ENCODE measurements around the gene TTC39C. TPM values are rescaled to one million over a fixed set of nuclear protein-coding genes. Genes with fewer than 3 reads are reported as not detected.

Gene TTC39C
- polyA plus RNA-seq, 3 donors, result 4.3 to 29.5 (median 8.3) TPM

- intact Hi-C loops (cut with micrococcal nuclease), result no loop called here
- Histone ChIP-seq H2AFZ (ENCODE audit: insufficient read depth, low read depth, low read length, poor library complexity, severe bottlenecking) (no peak overlapping the region), H3K9me3 (replicated peaks in 1 of 2; ENCODE audit: control insufficient read depth in 1 of 2, insufficient read depth in 1 of 2, low read length in 2 of 2) (no peaks in the 10 kb centered on the region), H4K20me1 (ENCODE audit: insufficient read depth, low read length) (no peaks in the 10 kb centered on the region), H3K4me3 (replicated peaks in 1 of 3; ENCODE audit: low read depth in 2 of 3, low read length in 3 of 3) (no peak overlapping the region), H3K9ac (ENCODE audit: insufficient read depth, low read length, poor library complexity, severe bottlenecking) (no peak overlapping the region), H3K4me1 (ENCODE audit: control insufficient read depth in 1 of 2, insufficient read depth in 2 of 2, low read length in 2 of 2) (no peaks in the 10 kb centered on the region), H3K36me3 (replicated peaks in 1 of 2; ENCODE audit: control insufficient read depth in 1 of 2, insufficient read depth in 2 of 2, low read length in 2 of 2) (peaks cover 40 to 74% of the 10 kb centered on the region in 2 donors), H3K79me2 (ENCODE audit: insufficient read depth, low read length) (peaks cover 5% of the 10 kb centered on the region), H3K27me3 (ENCODE audit: control insufficient read depth in 2 of 2, insufficient read depth in 2 of 2, low read length in 2 of 2) (no peaks in the 10 kb centered on the region), H3K27ac (ENCODE audit: low read depth in 1 of 2, low read length in 2 of 2) (no peak overlapping the region), H3K4me2 (replicated peaks; ENCODE audit: extremely low read depth, low read length, poor library complexity, severe bottlenecking) (no peak overlapping the region)
- WGBS (ENCODE audit: insufficient coverage), result 94% methylated on average over 6 of the region's 7 CpGs
- Mint-ChIP-seq H3K27ac (no peak overlapping the region), H3K4me1 (no peaks in the 10 kb centered on the region), H3K27me3 (ENCODE audit: low read depth in 3 of 3) (peaks cover 0 to 2% (median 0%) of the 10 kb centered on the region in 3 donors), H3K9me3 (no peaks in the 10 kb centered on the region), H3K4me3 (peak overlapping the region in 1 of 2 donors; percentile 15), H3K36me3 (peaks cover 57 to 60% of the 10 kb centered on the region in 2 donors)
- no peak for DNase-seq
- no peak for TF ChIP-seq CTCF (IDR thresholded peaks at IDR 0.05)
Observed at GRCh38 chr18:24078391-24078790, 63.8 kb downstream of the TTC39C start.

- Histone ChIP-seq H3K4me1 (ENCODE audit: control insufficient read depth in 1 of 2, insufficient read depth in 2 of 2, low read length in 2 of 2) (no peaks in the 10 kb centered on the region), H3K27me3 (ENCODE audit: control insufficient read depth in 2 of 2, insufficient read depth in 2 of 2, low read length in 2 of 2) (no peaks in the 10 kb centered on the region), H3K4me2 (replicated peaks; ENCODE audit: extremely low read depth, low read length, poor library complexity, severe bottlenecking) (no peak overlapping the region), H3K36me3 (replicated peaks in 1 of 2; ENCODE audit: control insufficient read depth in 1 of 2, insufficient read depth in 2 of 2, low read length in 2 of 2) (peaks cover 42 to 82% of the 10 kb centered on the region in 2 donors), H3K9ac (ENCODE audit: insufficient read depth, low read length, poor library complexity, severe bottlenecking) (no peak overlapping the region), H3K79me2 (ENCODE audit: insufficient read depth, low read length) (peaks cover 5% of the 10 kb centered on the region), H4K20me1 (ENCODE audit: insufficient read depth, low read length) (no peaks in the 10 kb centered on the region), H3K9me3 (replicated peaks in 1 of 2; ENCODE audit: control insufficient read depth in 1 of 2, insufficient read depth in 1 of 2, low read length in 2 of 2) (no peaks in the 10 kb centered on the region), H3K4me3 (replicated peaks in 1 of 3; ENCODE audit: low read depth in 2 of 3, low read length in 3 of 3) (no peak overlapping the region), H2AFZ (ENCODE audit: insufficient read depth, low read depth, low read length, poor library complexity, severe bottlenecking) (no peak overlapping the region), H3K27ac (ENCODE audit: low read depth in 1 of 2, low read length in 2 of 2) (no peak overlapping the region)
- 100% methylated on average over 3 of the region's 7 CpGs for WGBS (ENCODE audit: insufficient coverage)
- Mint-ChIP-seq H3K27me3 (ENCODE audit: low read depth in 3 of 3) (peaks cover 0 to 2% (median 0%) of the 10 kb centered on the region in 3 donors), H3K4me1 (no peaks in the 10 kb centered on the region), H3K36me3 (peaks cover 61 to 62% of the 10 kb centered on the region in 2 donors), H3K9me3 (no peaks in the 10 kb centered on the region), H3K4me3 (no peak overlapping the region), H3K27ac (no peak overlapping the region)
- no peak for TF ChIP-seq CTCF (IDR thresholded peaks at IDR 0.05)
- no peak for DNase-seq
- intact Hi-C loops (cut with micrococcal nuclease), result no loop called here
Observed at GRCh38 chr18:24080861-24081260, 66.3 kb downstream of the TTC39C start.

All from CD14-positive monocyte (primary cell).